ENCODE measurements around the gene PPA1. TPM values are rescaled to one million over a fixed set of nuclear protein-coding genes. Genes with fewer than 3 reads are reported as not detected.

Gene PPA1
- total RNA-seq, 1 experiment from 2014 or later, result 234 TPM

DNA sequence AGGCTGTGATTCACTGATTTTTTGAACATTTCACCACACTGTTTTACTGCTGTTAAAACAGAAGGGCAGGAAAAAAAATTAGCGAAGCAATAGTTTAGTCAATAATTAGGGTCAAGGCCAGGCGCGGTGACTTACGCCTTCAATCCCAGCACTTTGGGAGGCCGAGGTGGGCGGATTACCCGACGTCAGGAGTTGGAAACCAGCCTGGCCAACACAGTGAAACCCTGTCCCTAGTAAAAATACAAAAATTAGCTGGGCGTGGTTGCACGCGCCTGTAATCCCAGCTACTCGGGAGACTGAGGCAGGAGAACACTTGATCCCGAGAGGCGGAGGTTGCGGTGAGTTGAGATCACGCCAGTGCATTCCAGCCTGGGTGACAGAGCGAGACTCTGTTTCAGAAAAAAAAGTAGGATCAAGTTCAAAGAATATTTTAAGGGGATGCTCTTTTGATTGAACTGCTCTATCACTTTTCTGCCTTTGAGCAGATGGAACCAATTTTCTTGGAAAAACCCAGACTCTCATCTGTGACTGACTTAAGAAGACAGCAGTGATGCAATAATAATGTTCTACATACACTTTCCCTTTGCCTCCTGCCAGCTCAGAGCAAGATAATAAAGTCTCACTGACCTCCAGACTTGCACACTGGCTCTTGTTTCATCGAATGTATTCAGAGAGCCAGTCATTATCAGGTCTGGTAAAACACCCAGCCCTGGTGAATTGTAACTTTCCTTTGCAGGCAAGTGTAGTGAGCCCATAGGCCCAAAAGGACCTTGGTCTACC is 1.6 kb upstream of the PPA1 start:
- Histone ChIP-seq H3K79me2 (ENCODE audit: insufficient read depth, low read length) (peaks cover 33% of the 10 kb centered on the region), H3K4me1 (ENCODE audit: control insufficient read depth in 1 of 2, insufficient read depth in 2 of 2, low read length in 2 of 2) (peaks cover 0 to 14% of the 10 kb centered on the region in 2 experiments; a peak in 3 of 4 replicates), H3K27ac (ENCODE audit: low read depth, low read length) (no peak overlapping the region), H3K36me3 (ENCODE audit: control insufficient read depth in 1 of 2, insufficient read depth in 2 of 2, low read length in 2 of 2) (no peaks in the 10 kb centered on the region; a peak in 1 of 4 replicates), H3K4me3 (replicated peaks in 1 of 2; ENCODE audit: low read depth in 1 of 2, low read length in 2 of 2) (no peak overlapping the region), H4K20me1 (ENCODE audit: insufficient read depth) (no peaks in the 10 kb centered on the region), H3K27me3 (ENCODE audit: insufficient read depth, low read length) (no peaks in the 10 kb centered on the region), H3K4me2 (ENCODE audit: low read length) (peak overlapping the region; percentile 96; the same call in 1 of the 2 replicates), H3K9me2 (ENCODE audit: insufficient read depth) (no peaks in the 10 kb centered on the region), H2AFZ (ENCODE audit: low read depth, low read length, poor library complexity, severe bottlenecking) (no peak overlapping the region), H3K9ac (ENCODE audit: low read length) (no peak overlapping the region), H3K9me3 (ENCODE audit: control insufficient read depth in 1 of 2, insufficient read depth in 1 of 2, low read depth in 1 of 2, low read length in 2 of 2) (no peaks in the 10 kb centered on the region)
- ChIA-PET POLR2A (no interaction called here), CTCF (no interaction called here), RAD21 (ENCODE audit: low non-redundant PET in 1 of 2, low total read pairs in 2 of 2, uncharacterized antibody in 2 of 2, unreplicated experiment in 2 of 2) (no interaction called here)
- DNase-seq (ENCODE audit: low read depth, low spot score) (no peak), ATAC-seq (no peak)
- TF ChIP-seq ATF3 (IDR thresholded peaks at IDR 0.05) (no peak), POLR2A (IDR thresholded peaks at IDR 0.05; ENCODE audit: borderline replicate concordance, extremely low read depth, insufficient read depth, insufficient read length) (no peak), EGR1 (IDR thresholded peaks at IDR 0.05; ENCODE audit: low read depth) (no peak), SIN3A (IDR thresholded peaks at IDR 0.05; ENCODE audit: low read depth) (no peak), CBX3 (IDR thresholded peaks at IDR 0.05; ENCODE audit: low read depth) (no peak), POLR2AphosphoS5 (IDR thresholded peaks at IDR 0.05; ENCODE audit: low read depth, low read length) (no peak)
- TF ChIP-seq, protein P1, sequence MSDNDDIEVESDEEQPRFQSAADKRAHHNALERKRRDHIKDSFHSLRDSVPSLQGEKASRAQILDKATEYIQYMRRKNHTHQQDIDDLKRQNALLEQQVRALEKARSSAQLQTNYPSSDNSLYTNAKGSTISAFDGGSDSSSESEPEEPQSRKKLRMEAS (IDR thresholded peaks at IDR 0.05), result no peak
- no TSS peak for BruUV-seq (replicated peaks)
- intact Hi-C loops (cut with micrococcal nuclease), result no loop called here

GRCh38 chr10:70233939-70234300 is 691 bp upstream of the PPA1 start:
- TF ChIP-seq EGR1 (IDR thresholded peaks at IDR 0.05; ENCODE audit: low read depth) (no peak), FOSL1 (IDR thresholded peaks at IDR 0.05; ENCODE audit: low read depth) (no peak), EZH2 (IDR thresholded peaks at IDR 0.05) (no peak), POLR2AphosphoS5 (IDR thresholded peaks at IDR 0.05; ENCODE audit: low read depth, low read length) (no peak)
- Histone ChIP-seq H3K79me2 (ENCODE audit: insufficient read depth, low read length) (peaks cover 43% of the 10 kb centered on the region), H4K20me1 (ENCODE audit: insufficient read depth) (no peaks in the 10 kb centered on the region), H2AFZ (ENCODE audit: low read depth, low read length, poor library complexity, severe bottlenecking) (peak overlapping the region; percentile 83), H3K4me2 (ENCODE audit: low read length) (peak overlapping the region; percentile 96), H3K9me3 (ENCODE audit: control insufficient read depth in 1 of 2, insufficient read depth in 1 of 2, low read depth in 1 of 2, low read length in 2 of 2) (no peaks in the 10 kb centered on the region), H3K4me1 (ENCODE audit: control insufficient read depth in 1 of 2, insufficient read depth in 2 of 2, low read length in 2 of 2) (peaks cover 0 to 14% of the 10 kb centered on the region in 2 experiments; a peak in 3 of 4 replicates), H3K9ac (ENCODE audit: low read length) (peak overlapping the region; percentile 93), H3K36me3 (ENCODE audit: control insufficient read depth in 1 of 2, insufficient read depth in 2 of 2, low read length in 2 of 2) (peaks cover 0 to 6% of the 10 kb centered on the region in 2 experiments; a peak in 2 of 4 replicates), H3K9me2 (ENCODE audit: insufficient read depth) (no peaks in the 10 kb centered on the region), H3K27me3 (ENCODE audit: insufficient read depth, low read length) (no peaks in the 10 kb centered on the region), H3K4me3 (replicated peaks in 1 of 2; ENCODE audit: low read depth in 1 of 2, low read length in 2 of 2) (peak overlapping the region; percentile 50 to 95), H3K27ac (ENCODE audit: low read depth, low read length) (peak overlapping the region; percentile 80; the same call in 1 of the 2 replicates)
- ChIA-PET CTCF (interaction anchor here (0.8 to 3.1 kb wide), 6 partner anchors 12 to 131 kb away, joined by 3 to 16 read pairs (median 4); no protein-coding TSS in a partner anchor), POLR2A (interaction anchor here (0.8 to 2.5 kb wide), 4 partner anchors 11 to 31 kb away, joined by 3 to 19 read pairs (median 3); no protein-coding TSS in a partner anchor), RAD21 (ENCODE audit: low non-redundant PET in 1 of 2, low total read pairs in 2 of 2, uncharacterized antibody in 2 of 2, unreplicated experiment in 2 of 2) (interaction anchor here in 1 of 2 experiments (0.5 to 0.6 kb wide), 2 partner anchors 7 to 64 kb away, joined by 4 read pairs; partner anchors contain the start of gene SAR1A)
- BruUV-seq (replicated peaks), result no TSS peak
- intact Hi-C loops (cut with micrococcal nuclease), result no loop called here
- ATAC-seq (peak; percentile 4), DNase-seq (ENCODE audit: low read depth, low spot score) (no peak)

Measured in HCT116 (cell line).